B cell (primary cell): ENCODE data around the gene ZNF598. TPM values are rescaled to one million over a fixed set of nuclear protein-coding genes. Genes with fewer than 3 reads are reported as not detected.
A peak's percentile ranks its signal among the peaks of the same experiment; 100 is the strongest.

ENCODE experiments used
- ATAC-seq: fragments of 200-7000 bp; cut with Tn5 transposase; one replicate; pipeline ENCODE4 v1.10.0; 2021; ENCODE audit warnings: low read depth, mild to moderate bottlenecking, moderate number of reproducible peaks, moderate library complexity
- CTCF ChIA-PET: fragments of 350-600 bp; sonication (Branson Sonifier 250); formaldehyde crosslinking; loops from one replicate; lab custom pipeline; 2021; ENCODE audit warnings: antibody characterized with exemption, inconsistent platforms; lab: Charles Lee
- POLR2A ChIA-PET: fragments of 350-600 bp; sonication (Branson Sonifier 250); formaldehyde crosslinking; loops from one replicate; lab custom pipeline; 2021; ENCODE audit warnings: antibody characterized with exemption; lab: Charles Lee
- DNase-seq: peaks from one replicate; pipeline ENCODE4 v3.0.0; 2013
- H2AFZ ChIP-seq: 2 replicates; pipeline ENCODE4 v1.6.1; 2012; ENCODE audit warnings: mild to moderate bottlenecking, low read depth, low read length; ENCODE audit not compliant: insufficient read depth, poor library complexity, severe bottlenecking
- H3K27ac ChIP-seq, 2 donors: 1 replicate in 1 of 2; 2 replicates in 1 of 2; pipeline ENCODE4 v1.5.1; 2012 to 2013; ENCODE audit warnings: low read length in 2 of 2, mild to moderate bottlenecking in 2 of 2, moderate library complexity in 1 of 2
- H3K27me3 ChIP-seq, 4 experiments: fragments of 200-600 bp in 1 of 4; sonication (generic) in 1 of 4; replicated peaks in 1 of 4; 1 replicate in 2 of 4; 2 replicates in 2 of 4; pipeline versions ENCODE4 v1.6.1 to v1.7.0; 2013 to 2016; ENCODE audit warnings: low read length in 3 of 4, mild to moderate bottlenecking in 2 of 4, mixed read lengths in 1 of 4, moderate library complexity in 1 of 4; ENCODE audit not compliant: insufficient read depth in 4 of 4, control insufficient read depth in 3 of 4; ENCODE audit errors: control extremely low read depth in 1 of 4
- H3K36me3 ChIP-seq, 2 experiments: replicated peaks in 1 of 2; 1 replicate in 1 of 2; 2 replicates in 1 of 2; pipeline versions ENCODE4 v1.6.1 to v1.7.1; 2013; ENCODE audit warnings: low read length in 1 of 2; ENCODE audit not compliant: insufficient read depth in 2 of 2, control insufficient read depth in 1 of 2; ENCODE audit errors: control extremely low read depth in 1 of 2, extremely low read depth in 1 of 2
- H3K4me1 ChIP-seq, 2 donors: fragments of 200-600 bp in 1 of 2; sonication (generic) in 1 of 2; 1 replicate in 1 of 2; 2 replicates in 1 of 2; pipeline versions ENCODE4 v1.5.1 to v1.6.1; 2013 to 2017; ENCODE audit warnings: low read length in 2 of 2; ENCODE audit not compliant: control insufficient read depth in 2 of 2, insufficient read depth in 2 of 2
- H3K4me2 ChIP-seq: replicated peaks from 2 replicates; pipeline ENCODE3; 2012; ENCODE audit warnings: mild to moderate bottlenecking, low read depth, low read length; ENCODE audit not compliant: poor library complexity, severe bottlenecking
- H3K4me3 ChIP-seq, 5 experiments: fragments of 200-600 bp in 1 of 5; sonication (generic) in 1 of 5; 1 replicate in 3 of 5; 2 replicates in 2 of 5; pipeline versions ENCODE4 v1.5.1 to v1.7.0; 2011 to 2016; ENCODE audit warnings: low read length in 4 of 5, mild to moderate bottlenecking in 4 of 5, low read depth in 2 of 5, control low read depth in 1 of 5, moderate library complexity in 1 of 5; ENCODE audit not compliant: insufficient read depth in 1 of 5; ENCODE audit errors: control extremely low read depth in 1 of 5, extremely low read depth in 1 of 5
- H3K79me2 ChIP-seq: fragments of 200-600 bp; sonication (generic); one replicate; pipeline ENCODE4 v1.6.0; 2016; ENCODE audit warnings: low read length; ENCODE audit not compliant: control insufficient read depth, insufficient read depth
- H3K9ac ChIP-seq: fragments of 200-600 bp; sonication (generic); 2 replicates; pipeline ENCODE4 v1.6.1; 2017; ENCODE audit warnings: mild to moderate bottlenecking, low read length, moderate library complexity
- H3K9me3 ChIP-seq, 3 donors: one replicate each; pipeline versions ENCODE4 v1.6.1 to v1.7.1; 2013; ENCODE audit warnings: low read length in 2 of 3; ENCODE audit not compliant: control insufficient read depth in 2 of 3, insufficient read depth in 1 of 3; ENCODE audit errors: control extremely low read depth in 1 of 3
- H4K20me1 ChIP-seq: 2 replicates; pipeline ENCODE4 v1.6.0; 2012; ENCODE audit warnings: mild to moderate bottlenecking, low read length; ENCODE audit not compliant: insufficient read depth, control insufficient read depth, poor library complexity, severe bottlenecking
- H3K27ac Mint-ChIP-seq: one replicate; pipeline ENCODE4 v1.8.0; 2021; ENCODE audit warnings: mixed read lengths
- H3K27me3 Mint-ChIP-seq: one replicate; pipeline ENCODE4 v1.8.0; 2021; ENCODE audit warnings: mixed read lengths
- H3K4me1 Mint-ChIP-seq: one replicate; pipeline ENCODE4 v1.8.0; 2021; ENCODE audit warnings: mixed read lengths
- H3K4me3 Mint-ChIP-seq: one replicate; pipeline ENCODE4 v1.8.0; 2021; ENCODE audit warnings: mixed read lengths
- H3K9me3 Mint-ChIP-seq: one replicate; pipeline ENCODE4 v1.8.0; 2022; ENCODE audit warnings: mixed read lengths; ENCODE audit not compliant: insufficient read depth
- EZH2 ChIP-seq: IDR thresholded peaks from 2 replicates; pipeline ENCODE4 v1.6.1; 2012; ENCODE audit warnings: borderline replicate concordance, low read depth, mild to moderate bottlenecking, moderate library complexity, low read length; ENCODE audit not compliant: insufficient read depth, poor library complexity, severe bottlenecking
- WGBS: methylation state at CpG from one replicate; pipeline ENCODE4 v1.1.5; 2013; ENCODE audit warnings: missing lambda C conversion rate; ENCODE audit not compliant: insufficient coverage; 5-methylcytosine and 5-hydroxymethylcytosine counted together
- intact Hi-C: fragments of 100-400 bp; cut with micrococcal nuclease; formaldehyde crosslinking; loops from one replicate; pipeline ENCODE4 v1.10.0; 2022
- polyA plus RNA-seq: library from polyadenylated mRNA; depleted of rRNA; stranded (reverse); fragments of >200 nt; gene quantifications from 2 replicates; pipeline ENCODE4 v1.2.3, GENCODE V29; 2012
- total RNA-seq, 2 donors: library from RNA; stranded (reverse); fragments of 120-200 nt in 1 of 2; gene quantifications; 1 replicate in 1 of 2; 2 replicates in 1 of 2; pipeline versions ENCODE4 v1.2.3 to v1.2.4, GENCODE V29; 2013 to 2022
- TF ChIP-seq, protein P1 (sequence below): fragments of 200-600 bp; IDR thresholded peaks from one replicate; pipeline ENCODE4 v1.8.0; 2022; ENCODE audit warnings: antibody characterized with exemption, mild to moderate bottlenecking

The ZNF598 gene
- total and polyA plus RNA-seq, 2 donors (not counting 1 experiment from before 2014, with no cell fraction given), result 49.5 to 61.5 TPM

DNA sequence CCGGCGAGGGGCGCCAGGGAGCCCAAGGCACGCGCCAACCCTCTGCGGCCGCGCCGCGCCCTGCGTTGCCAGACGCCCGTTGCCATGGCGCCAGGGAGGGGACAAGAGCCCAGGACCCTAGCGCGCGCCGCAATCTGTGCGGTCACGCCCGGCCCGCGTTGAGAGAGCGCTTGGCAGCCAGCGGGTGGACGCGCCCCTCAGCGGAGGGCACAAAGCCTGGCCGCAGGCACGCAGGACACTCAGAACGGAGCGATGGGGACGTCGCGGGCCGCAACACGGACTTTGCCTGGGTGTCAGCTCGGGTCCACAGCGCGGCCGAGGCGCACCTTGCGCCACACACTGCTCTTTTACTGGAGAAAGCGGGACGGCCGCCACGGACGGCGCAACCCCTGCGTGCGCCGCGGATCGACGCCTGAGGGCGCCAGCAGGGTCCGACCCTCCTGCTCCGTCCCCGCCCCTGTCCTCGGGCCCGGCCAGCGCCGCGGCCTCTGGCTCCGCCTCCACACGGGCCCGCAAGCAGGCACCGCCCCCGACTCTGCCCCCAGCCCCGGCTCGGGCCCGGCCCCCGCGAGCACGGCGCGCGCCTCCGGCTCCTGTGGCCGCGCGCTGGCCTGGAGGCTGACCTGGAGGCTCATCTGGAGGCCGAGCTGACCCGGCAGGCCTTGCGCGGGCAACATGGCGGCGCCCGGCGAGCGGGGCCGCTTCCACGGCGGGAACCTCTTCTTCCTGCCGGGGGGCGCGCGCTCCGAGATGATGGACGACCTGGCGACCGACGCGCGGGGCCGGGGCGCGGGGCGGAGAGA, 25.9 kb downstream of the ZNF598 start, which contains the start of gene GFER:
Gene GFER (plus strand): TSS at position 650 of the 803 bp plus-strand sequence. CDS start 26 bp downstream, at position 676.
- under 1% methylated on average over 109 of the region's 109 CpGs for WGBS
- DNase-seq (peak; percentile 88), ATAC-seq (peak; percentile 94)
- no peak for TF ChIP-seq EZH2
- TF ChIP-seq, protein P1, sequence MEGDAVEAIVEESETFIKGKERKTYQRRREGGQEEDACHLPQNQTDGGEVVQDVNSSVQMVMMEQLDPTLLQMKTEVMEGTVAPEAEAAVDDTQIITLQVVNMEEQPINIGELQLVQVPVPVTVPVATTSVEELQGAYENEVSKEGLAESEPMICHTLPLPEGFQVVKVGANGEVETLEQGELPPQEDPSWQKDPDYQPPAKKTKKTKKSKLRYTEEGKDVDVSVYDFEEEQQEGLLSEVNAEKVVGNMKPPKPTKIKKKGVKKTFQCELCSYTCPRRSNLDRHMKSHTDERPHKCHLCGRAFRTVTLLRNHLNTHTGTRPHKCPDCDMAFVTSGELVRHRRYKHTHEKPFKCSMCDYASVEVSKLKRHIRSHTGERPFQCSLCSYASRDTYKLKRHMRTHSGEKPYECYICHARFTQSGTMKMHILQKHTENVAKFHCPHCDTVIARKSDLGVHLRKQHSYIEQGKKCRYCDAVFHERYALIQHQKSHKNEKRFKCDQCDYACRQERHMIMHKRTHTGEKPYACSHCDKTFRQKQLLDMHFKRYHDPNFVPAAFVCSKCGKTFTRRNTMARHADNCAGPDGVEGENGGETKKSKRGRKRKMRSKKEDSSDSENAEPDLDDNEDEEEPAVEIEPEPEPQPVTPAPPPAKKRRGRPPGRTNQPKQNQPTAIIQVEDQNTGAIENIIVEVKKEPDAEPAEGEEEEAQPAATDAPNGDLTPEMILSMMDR, result peak; percentile 38
- H2AFZ ChIP-seq, result peak within 1 kb of the TSS; percentile 88
- peak within 1 kb of the TSS; percentile 98 for H3K4me2 ChIP-seq
- peak within 1 kb of the TSS; percentile 3 to 78 (median 62) for H3K4me3 ChIP-seq
- H3K36me3 ChIP-seq, result peaks cover 0 to 10% of the 10 kb centered on the region in 2 experiments
- peak within 1 kb of the TSS; percentile 83 for H3K27ac Mint-ChIP-seq
- H3K9me3 ChIP-seq, result peaks cover 0 to 4% (median 0%) of the 10 kb centered on the region in 3 donors
- H3K79me2 ChIP-seq, result no peaks in the 10 kb centered on the region
- intact Hi-C loops, result loop anchor here (1.0 kb wide), 3 partner anchors 8 to 26 kb away; partner anchors contain the start of genes TBL3 and ZNF598
- H3K9me3 Mint-ChIP-seq, result no peaks in the 10 kb centered on the region
- H3K27me3 ChIP-seq, result peaks cover 0 to 39% (median 19%) of the 10 kb centered on the region in 4 experiments
- H3K9ac ChIP-seq, result peak within 1 kb of the TSS; percentile 76
- peaks cover 16 to 35% of the 10 kb centered on the region in 2 donors for H3K4me1 ChIP-seq
- CTCF ChIA-PET, result interaction anchor here (0.6 to 1.4 kb wide), 4 partner anchors 10 to 332 kb away, joined by 3 to 4 read pairs (median 4); partner anchors contain the start of genes RPS2 and TBL3
- H3K4me3 Mint-ChIP-seq, result peak within 1 kb of the TSS; percentile 88
- peaks cover 25% of the 10 kb centered on the region for H3K4me1 Mint-ChIP-seq
- H3K27ac ChIP-seq, result peak within 1 kb of the TSS; percentile 10 to 66
- POLR2A ChIA-PET, result interaction anchor here (0.6 to 3.5 kb wide), 6 partner anchors 8 to 1255 kb away, joined by 3 to 15 read pairs (median 4); partner anchors contain the start of genes RPS2 and TBL3
- H4K20me1 ChIP-seq, result no peaks in the 10 kb centered on the region
- peaks cover 6% of the 10 kb centered on the region for H3K27me3 Mint-ChIP-seq
